Gastrocnemius medialis (tissue), 4 donors: ENCODE measurements around the gene CDC14B. TPM values are rescaled to one million over a fixed set of nuclear protein-coding genes. Genes with fewer than 3 reads are reported as not detected.

Experiments
- ATAC-seq, 2 donors: fragments of 150-250 bp; one replicate each; pipeline ENCODE4 v1.9.1; 2016
- DNase-seq, 2 donors: peaks; one replicate each; pipeline ENCODE4 v3.0.0-alpha.2; 2019
- H3K27ac ChIP-seq, 4 donors: fragments of 200-600 bp; sonication (generic); 1 replicate in 1 of 4; 2 replicates in 3 of 4; pipeline ENCODE4 v1.5.1; 2016 to 2018; ENCODE audit warnings: mild to moderate bottlenecking in 2 of 4, moderate library complexity in 1 of 4
- H3K27me3 ChIP-seq, 3 donors: fragments of 200-600 bp; sonication (generic) in 2 of 3; 1 replicate in 1 of 3; 2 replicates in 2 of 3; pipeline versions ENCODE4 v1.5.1 to v1.6.0; 2016 to 2019; ENCODE audit warnings: mild to moderate bottlenecking in 1 of 3, moderate library complexity in 1 of 3
- H3K36me3 ChIP-seq, 2 donors: fragments of 200-600 bp; sonication (generic) in 1 of 2; one replicate each; pipeline ENCODE4 v1.5.1; 2017 to 2018
- H3K4me1 ChIP-seq, 2 donors: fragments of 200-600 bp; sonication (generic) in 1 of 2; one replicate each; pipeline ENCODE4 v1.5.1; 2016 to 2017; ENCODE audit warnings: mild to moderate bottlenecking in 2 of 2
- H3K4me3 ChIP-seq, 4 donors: fragments of 200-600 bp; sonication (generic) in 3 of 4; 1 replicate in 1 of 4; 2 replicates in 3 of 4; pipeline ENCODE4 v1.5.1; 2016 to 2019; ENCODE audit warnings: mild to moderate bottlenecking in 2 of 4
- H3K9me3 ChIP-seq, 3 donors: fragments of 200-600 bp; sonication (generic) in 2 of 3; 1 replicate in 1 of 3; 2 replicates in 2 of 3; pipeline ENCODE4 v1.5.1; 2016 to 2019
- CTCF ChIP-seq, 5 experiments: fragments of 450-650 bp in 3 of 5; fragments of 200-600 bp in 2 of 5; sonication (generic) in 2 of 5; IDR thresholded peaks in 4 of 5; conservative IDR thresholded peaks in 1 of 5; 1 replicate in 4 of 5; 2 replicates in 1 of 5; pipeline ENCODE4 v1.5.1; 2016 to 2019; ENCODE audit warnings: antibody characterized with exemption in 5 of 5, mild to moderate bottlenecking in 3 of 5, moderate library complexity in 3 of 5
- POLR2A ChIP-seq, 2 donors: fragments of 450-650 bp; IDR thresholded peaks; one replicate each; pipeline ENCODE4 v1.6.1; 2017; ENCODE audit warnings: antibody characterized with exemption in 2 of 2, mild to moderate bottlenecking in 2 of 2, moderate library complexity in 2 of 2
- in situ Hi-C, 4 donors: fragments of 200-750 bp; cut with MboI; loops; one replicate each; pipeline versions ENCODE4 v1.15.0 to v1.8.0; 2017; ENCODE audit warnings: low sequenced_read_pairs in 4 of 4
- intact Hi-C: fragments of 100-400 bp; cut with DNase I; formaldehyde crosslinking; loops from one replicate; pipeline ENCODE4 v1.15.1; 2023; ENCODE audit warnings: low total_unique reads
- total RNA-seq, 4 donors: library from RNA; depleted of rRNA; stranded (reverse); fragments of >200 nt; gene quantifications; one replicate each; pipeline versions ENCODE4 v1.1.0 to v1.2.3, GENCODE V29; 2016

CDC14B gene
- total RNA-seq, 4 donors from 2014 or later: 2.0 to 9.4 (median 5.5) TPM

- Histone ChIP-seq H3K4me3 (peak within 1 kb of the TSS; percentile 65 to 74 (median 71)), H3K27ac (peak within 1 kb of the TSS; percentile 93 to 96 (median 95)), H3K36me3 (no peaks in the 10 kb centered on the region), H3K4me1 (peaks cover 8 to 18% of the 10 kb centered on the region in 2 donors), H3K9me3 (no peaks in the 10 kb centered on the region), H3K27me3 (no peaks in the 10 kb centered on the region)
- intact Hi-C loops: loop anchor here (1.0 to 10.0 kb wide), 4 partner anchors 37 to 237 kb away; partner anchors contain the start of genes CDC14B, HABP4 and ZNF367
- no peak for TF ChIP-seq CTCF (IDR thresholded peaks at IDR 0.05 in 4 of 5, conservative IDR thresholded peaks at IDR 0.05 in 1 of 5)
- peak in 1 of 2 donors; percentile 42 for TF ChIP-seq POLR2A (IDR thresholded peaks at IDR 0.05)
- in situ Hi-C loops: loop anchor here in 2 of 4 donors (10.0 to 25.0 kb wide), 2 partner anchors 51 to 318 kb away; no protein-coding TSS in a partner anchor
- ATAC-seq: peak; percentile 83
- DNase-seq: peak; percentile 71 to 83
Observed at GRCh38 chr9:96655198-96655851, 35.7 kb upstream of the CDC14B start, which contains the start of gene PRXL2C. Gene PRXL2C, minus strand, starts transcription at chr9:96655317. Its CDS starts 36 bp downstream, at chr9:96655281.

GRCh38 chr9:96654450-96655197, 35.0 kb upstream of the CDC14B start:
- Histone ChIP-seq H3K27ac (peak overlapping the region; percentile 93 to 96 (median 95)), H3K36me3 (no peaks in the 10 kb centered on the region), H3K4me3 (peak overlapping the region; percentile 65 to 74 (median 70)), H3K4me1 (peaks cover 15 to 25% of the 10 kb centered on the region in 2 donors), H3K27me3 (no peaks in the 10 kb centered on the region), H3K9me3 (no peaks in the 10 kb centered on the region)
- ATAC-seq (peak; percentile 79 to 83), DNase-seq (peak; percentile 61 to 84)
- intact Hi-C loops: loop anchor here (1.0 to 10.0 kb wide), 4 partner anchors 36 to 236 kb away; partner anchors contain the start of genes CDC14B, HABP4 and ZNF367
- TF ChIP-seq CTCF (IDR thresholded peaks at IDR 0.05 in 4 of 5, conservative IDR thresholded peaks at IDR 0.05 in 1 of 5): peak in 4 of 5 experiments; percentile 33 to 42 (median 36)
- peak; percentile 68 to 74 for TF ChIP-seq POLR2A (IDR thresholded peaks at IDR 0.05)
- in situ Hi-C loops: loop anchor here in 2 of 4 donors (10.0 to 25.0 kb wide), 2 partner anchors 50 to 317 kb away; no protein-coding TSS in a partner anchor

- intact Hi-C loops: loop anchor here (10.0 kb wide), 1 partner anchor 87 kb away; no protein-coding TSS in a partner anchor
- Histone ChIP-seq H3K4me3 (no peak overlapping the region), H3K9me3 (no peaks in the 10 kb centered on the region), H3K27ac (no peak overlapping the region), H3K4me1 (peaks cover 34 to 52% of the 10 kb centered on the region in 2 donors), H3K27me3 (no peaks in the 10 kb centered on the region), H3K36me3 (peaks cover 0 to 5% of the 10 kb centered on the region in 2 donors)
- no peak for TF ChIP-seq POLR2A (IDR thresholded peaks at IDR 0.05)
- TF ChIP-seq CTCF (IDR thresholded peaks at IDR 0.05 in 4 of 5, conservative IDR thresholded peaks at IDR 0.05 in 1 of 5): no peak
- no peak for DNase-seq
- in situ Hi-C loops: loop anchor here in 2 of 4 donors (10.0 to 25.0 kb wide), 2 partner anchors 47 to 314 kb away; no protein-coding TSS in a partner anchor
- no peak for ATAC-seq
Observed at GRCh38 chr9:96651626-96652025, 32.0 kb upstream of the CDC14B start.

- H3K27me3 ChIP-seq: no peaks in the 10 kb centered on the region
- DNase-seq: peak; percentile 13 to 50
- ATAC-seq: peak; percentile 66 to 70
- intact Hi-C loops: loop anchor here (10.0 kb wide), 1 partner anchor 85 kb away; no protein-coding TSS in a partner anchor
- no peak overlapping the region for H3K4me3 ChIP-seq
- H3K27ac ChIP-seq: peak overlapping the region; percentile 81 to 91 (median 86)
- no peak for TF ChIP-seq CTCF (IDR thresholded peaks at IDR 0.05 in 4 of 5, conservative IDR thresholded peaks at IDR 0.05 in 1 of 5)
- in situ Hi-C loops: loop anchor here in 2 of 4 donors (10.0 to 25.0 kb wide), 2 partner anchors 45 to 312 kb away; no protein-coding TSS in a partner anchor
- H3K9me3 ChIP-seq: no peaks in the 10 kb centered on the region
- peaks cover 0 to 12% of the 10 kb centered on the region in 2 donors for H3K36me3 ChIP-seq
- H3K4me1 ChIP-seq: peaks cover 44 to 58% of the 10 kb centered on the region in 2 donors
Observed at GRCh38 chr9:96649620-96650324, 30.1 kb upstream of the CDC14B start.
